OCI-LY3 (cell line): Measurements from ENCODE around the gene ANKRD24.
"Not testable (repeated sequence)": the region's sequence is repeated elsewhere in the genome, so short reads cannot be mapped to it uniquely, and the experiment has no call there.

Experiments used
- H2AFZ ChIP-seq: fragments of 200-600, 300-600 bp; shearing (Covaris generic); 2 replicates; pipeline ENCODE4 v1.6.0; 2014; ENCODE audit warnings: antibody characterized with exemption, low read depth, low read length
- H3K27ac ChIP-seq: fragments of 200-600, 300-600 bp; sonication (generic); 2 replicates; pipeline ENCODE4 v1.5.1; 2014; ENCODE audit warnings: mild to moderate bottlenecking, low read length, moderate library complexity, mixed read lengths
- H3K27me3 ChIP-seq: fragments of 200-600, 300-600 bp; sonication (generic); 2 replicates; pipeline ENCODE4 v1.6.1; 2014; ENCODE audit warnings: low read depth, low read length, mixed read lengths
- H3K36me3 ChIP-seq: fragments of 200-600, 300-600 bp; sonication (generic); replicated peaks from 2 replicates; pipeline ENCODE3; 2014; ENCODE audit warnings: low read depth, low read length, mixed read lengths
- H3K4me1 ChIP-seq: fragments of 300-600, 200-600 bp; sonication (generic); 2 replicates; pipeline ENCODE4 v1.6.1; 2014; ENCODE audit warnings: low read length, mixed read lengths
- H3K4me2 ChIP-seq: fragments of 200-600, 300-600 bp; sonication (generic); 2 replicates; pipeline ENCODE4 v1.6.1; 2014; ENCODE audit warnings: low read length, mixed read lengths
- H3K4me3 ChIP-seq: fragments of 300-600, 200-600 bp; sonication (generic); 2 replicates; pipeline ENCODE4 v1.5.1; 2014; ENCODE audit warnings: antibody characterized with exemption, mild to moderate bottlenecking, low read length, moderate library complexity
- H3K79me2 ChIP-seq: fragments of 300-600, 200-600 bp; shearing (Covaris generic); 2 replicates; pipeline ENCODE4 v1.6.1; 2014; ENCODE audit warnings: mild to moderate bottlenecking, low read length, mixed read lengths
- H3K9ac ChIP-seq: fragments of 300-600, 200-600 bp; shearing (Covaris generic); 2 replicates; pipeline ENCODE4 v1.6.0; 2014; ENCODE audit warnings: mild to moderate bottlenecking, low read length, moderate library complexity
- H3K9me3 ChIP-seq: fragments of 200-600, 300-600 bp; shearing (Covaris generic); 2 replicates; pipeline ENCODE4 v1.6.1; 2014; ENCODE audit warnings: low read length, mixed read lengths; ENCODE audit not compliant: insufficient read depth
- H4K20me1 ChIP-seq: fragments of 200-600, 300-600 bp; sonication (generic); 2 replicates; pipeline ENCODE4 v1.6.1; 2016; ENCODE audit warnings: low read length, mixed read lengths; ENCODE audit not compliant: insufficient read depth
- CTCF ChIP-seq: fragments of 200-600, 300-600 bp; sonication (generic); IDR thresholded peaks from 2 replicates; pipeline ENCODE4 v1.5.1; 2014; ENCODE audit warnings: antibody characterized with exemption, low read length, low read depth
- EZH2phosphoT487 ChIP-seq: fragments of 200-600 bp; shearing (Covaris generic); IDR thresholded peaks from 2 replicates; pipeline ENCODE4 v1.6.1; 2018; ENCODE audit warnings: antibody characterized with exemption, mixed run types, low read depth

The ANKRD24 gene

GRCh38 chr19:4154571-4155312 is 27.7 kb upstream of the ANKRD24 start:
- no peaks in the 10 kb centered on the region for H3K4me1 ChIP-seq
- peaks cover 26% of the 10 kb centered on the region for H3K27me3 ChIP-seq
- no peaks in the 10 kb centered on the region for H4K20me1 ChIP-seq
- H3K9ac ChIP-seq, result no peak overlapping the region
- H2AFZ ChIP-seq, result no peak overlapping the region
- H3K79me2 ChIP-seq, result no peaks in the 10 kb centered on the region
- no peaks in the 10 kb centered on the region for H3K9me3 ChIP-seq
- H3K4me3 ChIP-seq, result no peak overlapping the region
- TF ChIP-seq EZH2phosphoT487 (no peak), CTCF (no peak)
- H3K36me3 ChIP-seq, result no peaks in the 10 kb centered on the region
- no peak overlapping the region for H3K27ac ChIP-seq
- H3K4me2 ChIP-seq, result no peak overlapping the region

GRCh38 chr19:4157164-4157563 is 25.3 kb upstream of the ANKRD24 start:
- Histone ChIP-seq H3K36me3 (no peaks in the 10 kb centered on the region), H3K79me2 (no peaks in the 10 kb centered on the region), H3K4me1 (no peaks in the 10 kb centered on the region)

GRCh38 chr19:4157971-4158370 is 24.5 kb upstream of the ANKRD24 start:
- H3K79me2 ChIP-seq, H3K9ac ChIP-seq, H3K36me3 ChIP-seq, H4K20me1 ChIP-seq, H2AFZ ChIP-seq, H3K27ac ChIP-seq, H3K4me1 ChIP-seq, H3K4me3 ChIP-seq, H3K4me2 ChIP-seq, H3K9me3 ChIP-seq: not testable (repeated sequence)
- H3K27me3 ChIP-seq, result peaks cover 10% of the 10 kb centered on the region

More at GRCh38 chr19:4157164-4157563, 25.3 kb upstream of the ANKRD24 start:
- Histone ChIP-seq H3K4me3 (no peak overlapping the region), H3K9me3 (no peaks in the 10 kb centered on the region), H2AFZ (no peak overlapping the region), H3K9ac (no peak overlapping the region), H3K27me3 (peaks cover 16% of the 10 kb centered on the region), H4K20me1 (no peaks in the 10 kb centered on the region), H3K4me2 (no peak overlapping the region), H3K27ac (no peak overlapping the region)
- no peak for TF ChIP-seq EZH2phosphoT487
- no peak for TF ChIP-seq CTCF

GRCh38 chr19:4161415-4162077 is 20.9 kb upstream of the ANKRD24 start:
- H3K4me1 ChIP-seq, result no peaks in the 10 kb centered on the region
- no peaks in the 10 kb centered on the region for H3K36me3 ChIP-seq
- no peak overlapping the region for H2AFZ ChIP-seq
- H4K20me1 ChIP-seq, result no peaks in the 10 kb centered on the region
- no peak overlapping the region for H3K27ac ChIP-seq
- no peak overlapping the region for H3K4me3 ChIP-seq
- peaks cover 6% of the 10 kb centered on the region; the same call in 1 of the 2 replicates for H3K27me3 ChIP-seq
- no peak for TF ChIP-seq EZH2phosphoT487
- no peak overlapping the region for H3K4me2 ChIP-seq
- no peaks in the 10 kb centered on the region for H3K79me2 ChIP-seq
- no peak overlapping the region for H3K9ac ChIP-seq
- no peaks in the 10 kb centered on the region for H3K9me3 ChIP-seq

- Histone ChIP-seq H2AFZ (no peak overlapping the region), H4K20me1 (no peaks in the 10 kb centered on the region), H3K4me1 (no peaks in the 10 kb centered on the region), H3K9ac (no peak overlapping the region), H3K79me2 (no peaks in the 10 kb centered on the region), H3K27ac (no peak overlapping the region), H3K9me3 (no peaks in the 10 kb centered on the region), H3K36me3 (no peaks in the 10 kb centered on the region), H3K4me3 (no peak overlapping the region), H3K27me3 (0 out of 2 replicates have a peak, but pooled peaks cover 6% of the 10 kb centered on the region), H3K4me2 (no peak overlapping the region)
- TF ChIP-seq CTCF, result no peak
- TF ChIP-seq EZH2phosphoT487, result no peak
Measured at GRCh38 chr19:4164262-4164661, 18.2 kb upstream of the ANKRD24 start.
